Measurements from ENCODE around the gene SMAD4. TPM values are rescaled to one million over a fixed set of nuclear protein-coding genes. Genes with fewer than 3 reads are reported as not detected.

The SMAD4 gene
- total RNA-seq, 1 donor from 2014 or later: 75.1 TPM

DNA sequence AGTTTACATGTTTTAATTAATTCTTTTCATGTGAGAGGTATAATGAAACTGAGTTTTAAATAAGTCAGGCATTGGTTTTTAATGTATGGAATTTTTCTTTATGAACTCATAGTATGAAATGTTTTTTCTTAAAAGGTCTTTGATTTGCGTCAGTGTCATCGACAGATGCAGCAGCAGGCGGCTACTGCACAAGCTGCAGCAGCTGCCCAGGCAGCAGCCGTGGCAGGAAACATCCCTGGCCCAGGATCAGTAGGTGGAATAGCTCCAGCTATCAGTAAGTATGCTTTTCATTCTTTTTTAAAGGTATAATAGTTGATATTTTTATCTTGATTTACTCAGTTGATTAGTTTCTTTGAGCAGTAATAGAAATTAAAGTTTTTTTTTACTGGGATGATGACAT is 46.5 kb downstream of the SMAD4 start:
- no peaks in the 10 kb centered on the region for H3K27me3 ChIP-seq
- H3K36me3 ChIP-seq: peaks cover 0 to 36% of the 10 kb centered on the region in 2 donors
- no peak overlapping the region for H3K27ac ChIP-seq
- H3K9me3 ChIP-seq: no peaks in the 10 kb centered on the region
- DNase-seq (ENCODE audit: extremely low spot score in 2 of 2): no peak
- intact Hi-C loops (cut with DNase I): no loop called here
- H3K4me1 ChIP-seq: peaks cover 10% of the 10 kb centered on the region
- no peak overlapping the region for H3K4me3 ChIP-seq
- TF ChIP-seq POLR2A (IDR thresholded peaks at IDR 0.05) (no peak), CTCF (IDR thresholded peaks at IDR 0.05) (no peak), POLR2AphosphoS5 (IDR thresholded peaks at IDR 0.05; ENCODE audit: insufficient read depth in 1 of 2, low read depth in 1 of 2) (no peak)

- TF ChIP-seq POLR2AphosphoS5 (IDR thresholded peaks at IDR 0.05; ENCODE audit: insufficient read depth in 1 of 2, low read depth in 1 of 2) (no peak), POLR2A (IDR thresholded peaks at IDR 0.05) (no peak), CTCF (IDR thresholded peaks at IDR 0.05) (no peak)
- Histone ChIP-seq H3K27me3 (no peaks in the 10 kb centered on the region), H3K36me3 (peaks cover 0 to 36% of the 10 kb centered on the region in 2 donors), H3K27ac (no peak overlapping the region), H3K9me3 (no peaks in the 10 kb centered on the region), H3K4me1 (peaks cover 10% of the 10 kb centered on the region), H3K4me3 (no peak overlapping the region)
- no peak for DNase-seq (ENCODE audit: extremely low spot score in 2 of 2)
- intact Hi-C loops (cut with DNase I): no loop called here
These were observed 47.2 kb downstream of the SMAD4 start for GRCh38 chr18:51077217-51077616.

DNA sequence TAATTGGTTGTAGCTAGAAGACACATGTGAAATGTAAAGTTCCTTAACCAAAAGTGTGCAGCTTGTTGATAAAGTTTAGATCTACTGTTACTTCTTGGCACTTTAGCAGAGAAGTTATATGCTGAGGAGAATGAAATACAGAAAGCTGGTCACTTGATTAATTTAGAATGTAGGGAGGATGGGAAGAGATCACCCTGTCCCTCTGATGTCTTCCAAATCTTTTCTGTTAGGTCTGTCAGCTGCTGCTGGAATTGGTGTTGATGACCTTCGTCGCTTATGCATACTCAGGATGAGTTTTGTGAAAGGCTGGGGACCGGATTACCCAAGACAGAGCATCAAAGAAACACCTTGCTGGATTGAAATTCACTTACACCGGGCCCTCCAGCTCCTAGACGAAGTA is 48.0 kb downstream of the SMAD4 start:
- Histone ChIP-seq H3K36me3 (peaks cover 0 to 40% of the 10 kb centered on the region in 2 donors), H3K4me3 (no peak overlapping the region), H3K27me3 (no peaks in the 10 kb centered on the region), H3K4me1 (peaks cover 10% of the 10 kb centered on the region), H3K9me3 (no peaks in the 10 kb centered on the region), H3K27ac (no peak overlapping the region)
- TF ChIP-seq POLR2A (IDR thresholded peaks at IDR 0.05) (no peak), CTCF (IDR thresholded peaks at IDR 0.05) (no peak), POLR2AphosphoS5 (IDR thresholded peaks at IDR 0.05; ENCODE audit: insufficient read depth in 1 of 2, low read depth in 1 of 2) (no peak)
- DNase-seq (ENCODE audit: extremely low spot score in 2 of 2): no peak
- intact Hi-C loops (cut with DNase I): no loop called here

DNA sequence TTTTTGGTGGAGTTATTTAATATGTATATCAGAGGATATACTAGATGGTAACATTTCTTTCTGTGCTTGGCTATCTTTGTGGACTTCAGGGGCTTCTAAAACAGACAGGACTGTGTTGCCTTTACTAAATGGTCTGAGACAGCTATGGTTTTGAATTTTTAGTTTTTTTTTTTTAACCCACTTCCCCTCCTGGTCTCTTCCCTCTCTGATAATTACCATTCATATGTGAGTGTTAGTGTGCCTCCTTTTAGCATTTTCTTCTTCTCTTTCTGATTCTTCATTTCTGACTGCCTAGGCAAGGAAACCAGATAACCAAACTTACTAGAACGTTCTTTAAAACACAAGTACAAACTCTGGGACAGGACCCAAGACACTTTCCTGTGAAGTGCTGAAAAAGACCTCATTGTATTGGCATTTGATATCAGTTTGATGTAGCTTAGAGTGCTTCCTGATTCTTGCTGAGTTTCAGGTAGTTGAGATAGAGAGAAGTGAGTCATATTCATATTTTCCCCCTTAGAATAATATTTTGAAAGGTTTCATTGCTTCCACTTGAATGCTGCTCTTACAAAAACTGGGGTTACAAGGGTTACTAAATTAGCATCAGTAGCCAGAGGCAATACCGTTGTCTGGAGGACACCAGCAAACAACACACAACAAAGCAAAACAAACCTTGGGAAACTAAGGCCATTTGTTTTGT is 52.7 kb downstream of the SMAD4 start:
- Histone ChIP-seq H3K27ac (no peak overlapping the region), H3K27me3 (no peaks in the 10 kb centered on the region), H3K36me3 (peaks cover 0 to 61% of the 10 kb centered on the region in 2 donors), H3K4me1 (no peaks in the 10 kb centered on the region), H3K4me3 (no peak overlapping the region), H3K9me3 (no peaks in the 10 kb centered on the region)
- intact Hi-C loops (cut with DNase I): no loop called here
- TF ChIP-seq POLR2A (IDR thresholded peaks at IDR 0.05) (no peak), CTCF (IDR thresholded peaks at IDR 0.05) (no peak), POLR2AphosphoS5 (IDR thresholded peaks at IDR 0.05; ENCODE audit: insufficient read depth in 1 of 2, low read depth in 1 of 2) (no peak)
- DNase-seq (ENCODE audit: extremely low spot score in 2 of 2): no peak

DNA sequence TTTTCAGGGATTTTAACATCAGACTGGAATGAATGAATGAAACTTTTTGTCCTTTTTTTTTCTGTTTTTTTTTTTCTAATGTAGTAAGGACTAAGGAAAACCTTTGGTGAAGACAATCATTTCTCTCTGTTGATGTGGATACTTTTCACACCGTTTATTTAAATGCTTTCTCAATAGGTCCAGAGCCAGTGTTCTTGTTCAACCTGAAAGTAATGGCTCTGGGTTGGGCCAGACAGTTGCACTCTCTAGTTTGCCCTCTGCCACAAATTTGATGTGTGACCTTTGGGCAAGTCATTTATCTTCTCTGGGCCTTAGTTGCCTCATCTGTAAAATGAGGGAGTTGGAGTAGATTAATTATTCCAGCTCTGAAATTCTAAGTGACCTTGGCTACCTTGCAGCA is 53.4 kb downstream of the SMAD4 start:
- intact Hi-C loops (cut with DNase I): no loop called here
- Histone ChIP-seq H3K4me3 (no peak overlapping the region), H3K4me1 (no peaks in the 10 kb centered on the region), H3K9me3 (no peaks in the 10 kb centered on the region), H3K27ac (no peak overlapping the region), H3K27me3 (no peaks in the 10 kb centered on the region), H3K36me3 (peaks cover 0 to 54% of the 10 kb centered on the region in 2 donors)
- no peak for DNase-seq (ENCODE audit: extremely low spot score in 2 of 2)
- TF ChIP-seq POLR2A (IDR thresholded peaks at IDR 0.05): no peak
- TF ChIP-seq POLR2AphosphoS5 (IDR thresholded peaks at IDR 0.05; ENCODE audit: insufficient read depth in 1 of 2, low read depth in 1 of 2): no peak
- TF ChIP-seq CTCF (IDR thresholded peaks at IDR 0.05): no peak
